ENCODE measurements around the gene ZNF200. TPM values are rescaled to one million over a fixed set of nuclear protein-coding genes. Genes with fewer than 3 reads are reported as not detected.
A peak's percentile ranks its signal among the peaks of the same experiment; 100 is the strongest.

ZNF200 gene
- total and polyA plus RNA-seq, 2 of the 13 experiments (the other 11 are each of a cell fraction or from before 2014, with no cell fraction given) = 3.5 to 16.5 TPM

GRCh38 chr16:3234857-3235561 lies at the start of gene ZNF200 (continued):
- TF ChIP-seq ZNF142 (CRISPR knock-in tag; IDR thresholded peaks at IDR 0.05) (peak; percentile 71; the same call in 1 of the 2 replicates), ZNF333 (CRISPR knock-in tag; IDR thresholded peaks at IDR 0.05; ENCODE audit: borderline replicate concordance) (no peak), ZNF564 (CRISPR knock-in tag; IDR thresholded peaks at IDR 0.05) (peak; percentile 18; the same call in 1 of the 2 replicates), ASH2L (IDR thresholded peaks at IDR 0.05; ENCODE audit: insufficient read length, low read depth, low read length) (peak; percentile 93), ONECUT2 (CRISPR knock-in tag; IDR thresholded peaks at IDR 0.05) (no peak), ZNF550 (CRISPR knock-in tag; IDR thresholded peaks at IDR 0.05; ENCODE audit: borderline replicate concordance) (no peak), ZNF350 (CRISPR knock-in tag; IDR thresholded peaks at IDR 0.05; ENCODE audit: borderline replicate concordance, low read depth) (peak; percentile 91), ADNP (CRISPR knock-in tag; IDR thresholded peaks at IDR 0.05) (no peak), FOXA1 (IDR thresholded peaks at IDR 0.05) (no peak), FOXA1 (CRISPR knock-in tag; IDR thresholded peaks at IDR 0.05) (no peak), HMGXB3 (CRISPR knock-in tag; IDR thresholded peaks at IDR 0.05; ENCODE audit: borderline replicate concordance) (no peak), ZNF678 (CRISPR knock-in tag; IDR thresholded peaks at IDR 0.05) (no peak), PITX1 (CRISPR knock-in tag; IDR thresholded peaks at IDR 0.05) (peak; percentile 42), SRF (IDR thresholded peaks at IDR 0.05; ENCODE audit: low read depth, low read length) (no peak), GATA4 (IDR thresholded peaks at IDR 0.05; ENCODE audit: borderline replicate concordance, low read depth) (no peak), ZNF556 (CRISPR knock-in tag; IDR thresholded peaks at IDR 0.05; ENCODE audit: borderline replicate concordance) (peak; percentile 64; the same call in 1 of the 2 replicates), ZBTB49 (CRISPR knock-in tag; IDR thresholded peaks at IDR 0.05; ENCODE audit: borderline replicate concordance) (no peak), CBX1 (IDR thresholded peaks at IDR 0.05; ENCODE audit: low read depth) (peak; percentile 88)

All from HepG2 (cell line).